Left lung (tissue), 10 donors: ENCODE data around the gene CCL1. TPM values are rescaled to one million over a fixed set of nuclear protein-coding genes. Genes with fewer than 3 reads are reported as not detected.

Experiments
- ATAC-seq: fragments of 200-7000 bp; cut with Tn5 transposase; one replicate; pipeline ENCODE4 v1.9.1; 2020; ENCODE audit warnings: moderate library complexity
- DNase-seq, 4 donors: peaks; one replicate each; pipeline ENCODE4 v3.0.0-alpha.2; 2013 to 2020
- H3K27ac ChIP-seq, 2 donors: fragments of 200-600 bp; sonication (generic) in 1 of 2; one replicate each; pipeline versions ENCODE4 v1.5.0 to v1.8.0; 2020 to 2021
- H3K27me3 ChIP-seq, 2 donors: fragments of 200-600 bp; sonication (generic) in 1 of 2; one replicate each; pipeline versions ENCODE4 v1.5.0 to v1.8.0; 2020 to 2021
- H3K36me3 ChIP-seq, 2 donors: fragments of 200-600 bp; sonication (generic) in 1 of 2; one replicate each; pipeline versions ENCODE4 v1.5.0 to v1.8.0; 2020 to 2021
- H3K4me1 ChIP-seq, 2 donors: fragments of 200-600 bp; one replicate each; pipeline ENCODE4 v1.8.0; 2021
- H3K4me3 ChIP-seq, 2 donors: fragments of 200-600 bp; sonication (generic) in 1 of 2; one replicate each; pipeline versions ENCODE4 v1.5.0 to v1.8.0; 2020 to 2021; ENCODE audit warnings: mild to moderate bottlenecking in 1 of 2
- H3K9me3 ChIP-seq, 2 donors: fragments of 200-600 bp; sonication (generic) in 1 of 2; one replicate each; pipeline versions ENCODE4 v1.5.0 to v1.8.0; 2020 to 2021
- intact Hi-C, 2 donors: fragments of 100-400 bp; cut with DNase I; formaldehyde crosslinking; loops; one replicate each; pipeline versions ENCODE4 v1.11.2 to v1.14.2; 2022
- polyA plus RNA-seq, 6 donors: library from polyadenylated mRNA; unstranded; fragments of 120-200 nt; gene quantifications; one replicate each; pipeline ENCODE4 v1.2.1, GENCODE V29; 2013; ENCODE audit not compliant: insufficient read length in 6 of 6
- total RNA-seq, 2 donors: library from RNA; stranded (reverse); fragmentation: NEBNext Ultra II Directional; extraction: Animal tissue kit (Norgen Biotek cat#: 25700); gene quantifications; one replicate each; pipeline ENCODE4 v1.2.1, GENCODE V29; 2021
- TF ChIP-seq, protein P1 (sequence below), 2 donors: fragments of 200-600 bp; sonication (generic) in 1 of 2; IDR thresholded peaks; one replicate each; pipeline versions ENCODE4 v1.5.0 to v1.8.0; 2021; ENCODE audit warnings: antibody characterized with exemption in 2 of 2
- donor health status: DM: no; HTN: yes; CAD: no.
- donor health status: DM: no; HTN: no; CAD: no.

CCL1 gene
- total and polyA plus RNA-seq, 8 donors = not detected

DNA sequence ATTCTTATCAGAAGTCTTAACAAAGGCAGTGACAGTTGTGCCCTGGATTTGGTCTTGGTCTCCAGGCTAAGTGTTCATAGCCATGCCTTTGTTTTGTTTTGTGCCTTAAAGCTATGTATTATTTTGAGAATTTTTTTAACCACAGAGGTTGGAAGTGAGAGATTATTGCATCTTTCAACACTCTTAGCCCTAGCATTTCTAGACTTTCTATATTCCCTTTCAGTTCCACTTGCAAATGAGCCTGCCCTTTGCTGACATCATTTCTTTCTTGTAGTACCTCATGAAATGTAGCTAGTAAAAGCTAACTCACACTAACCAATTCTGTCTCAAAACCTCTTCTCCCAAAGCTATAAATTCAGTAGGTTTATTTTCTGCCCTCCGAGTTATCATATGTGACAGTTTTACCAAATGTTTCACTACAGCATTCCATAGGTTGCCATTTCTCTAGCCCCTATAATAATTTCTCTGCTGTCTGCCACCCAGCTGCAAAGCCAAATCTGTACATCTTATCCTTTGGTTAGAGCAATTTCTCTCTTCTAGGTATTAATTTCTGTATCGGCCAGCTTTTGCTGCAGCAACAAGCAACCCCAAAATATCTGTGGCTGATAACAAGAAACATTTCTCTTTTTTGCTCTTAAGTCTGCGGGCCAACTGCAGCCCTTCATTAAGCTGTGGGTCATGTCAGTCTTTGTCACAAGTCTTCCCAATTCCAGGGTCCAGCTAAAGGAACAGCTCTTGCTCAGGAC lies 14.2 kb upstream of the CCL1 start:
- intact Hi-C loops = no loop called here
- TF ChIP-seq, protein P1, sequence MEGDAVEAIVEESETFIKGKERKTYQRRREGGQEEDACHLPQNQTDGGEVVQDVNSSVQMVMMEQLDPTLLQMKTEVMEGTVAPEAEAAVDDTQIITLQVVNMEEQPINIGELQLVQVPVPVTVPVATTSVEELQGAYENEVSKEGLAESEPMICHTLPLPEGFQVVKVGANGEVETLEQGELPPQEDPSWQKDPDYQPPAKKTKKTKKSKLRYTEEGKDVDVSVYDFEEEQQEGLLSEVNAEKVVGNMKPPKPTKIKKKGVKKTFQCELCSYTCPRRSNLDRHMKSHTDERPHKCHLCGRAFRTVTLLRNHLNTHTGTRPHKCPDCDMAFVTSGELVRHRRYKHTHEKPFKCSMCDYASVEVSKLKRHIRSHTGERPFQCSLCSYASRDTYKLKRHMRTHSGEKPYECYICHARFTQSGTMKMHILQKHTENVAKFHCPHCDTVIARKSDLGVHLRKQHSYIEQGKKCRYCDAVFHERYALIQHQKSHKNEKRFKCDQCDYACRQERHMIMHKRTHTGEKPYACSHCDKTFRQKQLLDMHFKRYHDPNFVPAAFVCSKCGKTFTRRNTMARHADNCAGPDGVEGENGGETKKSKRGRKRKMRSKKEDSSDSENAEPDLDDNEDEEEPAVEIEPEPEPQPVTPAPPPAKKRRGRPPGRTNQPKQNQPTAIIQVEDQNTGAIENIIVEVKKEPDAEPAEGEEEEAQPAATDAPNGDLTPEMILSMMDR (IDR thresholded peaks at IDR 0.05) = no peak
- H3K4me3 ChIP-seq = no peak overlapping the region
- H3K9me3 ChIP-seq = no peaks in the 10 kb centered on the region
- no peaks in the 10 kb centered on the region for H3K27me3 ChIP-seq
- H3K27ac ChIP-seq = no peak overlapping the region
- no peak for ATAC-seq
- H3K36me3 ChIP-seq = no peaks in the 10 kb centered on the region
- no peak for DNase-seq
- H3K4me1 ChIP-seq = peaks cover 0 to 11% of the 10 kb centered on the region in 2 donors

DNA sequence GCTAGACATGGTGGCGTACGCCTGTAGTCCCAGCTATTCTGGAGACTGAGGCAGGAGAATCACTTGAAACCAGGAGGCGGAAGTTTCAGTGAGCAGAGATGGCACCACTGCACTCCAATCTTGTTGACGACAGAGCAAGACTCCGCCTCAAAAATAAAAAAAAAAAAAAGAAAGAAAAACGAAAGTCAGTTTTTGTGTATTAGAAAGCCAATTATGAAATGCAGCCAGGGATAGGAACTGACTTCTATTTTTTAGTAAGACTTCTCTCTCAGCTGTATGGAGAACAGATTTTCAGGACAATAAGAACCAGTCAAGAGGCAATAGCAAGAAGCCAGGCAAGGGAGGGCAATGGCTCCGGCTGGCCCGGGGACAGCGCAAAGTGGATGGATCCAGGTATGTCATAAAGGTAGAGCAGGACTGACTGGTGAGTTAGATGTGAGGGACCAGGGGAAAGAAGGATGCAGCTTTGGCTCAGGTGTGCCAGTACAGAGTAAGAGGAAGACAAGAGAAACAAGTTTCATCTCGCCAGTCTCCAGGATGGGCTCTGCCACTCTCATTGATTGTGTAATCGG lies 12.5 kb upstream of the CCL1 start:
- intact Hi-C loops = no loop called here
- no peaks in the 10 kb centered on the region for H3K27me3 ChIP-seq
- no peak overlapping the region for H3K4me3 ChIP-seq
- H3K27ac ChIP-seq = no peak overlapping the region
- peaks cover 0 to 19% of the 10 kb centered on the region in 2 donors for H3K4me1 ChIP-seq
- no peaks in the 10 kb centered on the region for H3K9me3 ChIP-seq
- TF ChIP-seq, protein P1 (IDR thresholded peaks at IDR 0.05) = no peak
- DNase-seq (no peak), ATAC-seq (no peak)
- H3K36me3 ChIP-seq = no peaks in the 10 kb centered on the region

DNA sequence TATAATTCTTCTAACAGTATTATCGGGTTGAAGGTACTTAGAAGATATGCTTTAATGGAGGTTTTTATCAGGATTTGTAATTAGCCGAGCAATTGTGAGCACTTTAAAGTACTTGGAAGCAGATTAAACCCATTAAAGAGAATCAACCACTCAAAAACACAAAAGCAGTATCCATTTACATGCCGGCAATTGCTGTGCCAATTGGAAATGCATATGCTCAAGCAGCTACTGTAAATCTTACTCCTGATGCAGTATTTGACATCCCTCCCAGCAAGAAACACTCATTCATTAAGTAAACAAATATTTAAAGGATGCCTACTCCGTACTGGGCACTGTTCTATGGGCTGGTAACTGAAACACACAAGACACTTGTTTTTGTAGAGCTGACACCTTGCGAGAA lies 11.4 kb upstream of the CCL1 start:
- TF ChIP-seq, protein P1 (IDR thresholded peaks at IDR 0.05) = no peak
- ATAC-seq (no peak), DNase-seq (no peak)
- Histone ChIP-seq H3K27ac (no peak overlapping the region), H3K9me3 (no peaks in the 10 kb centered on the region), H3K36me3 (no peaks in the 10 kb centered on the region), H3K4me1 (peaks cover 0 to 22% of the 10 kb centered on the region in 2 donors), H3K4me3 (no peak overlapping the region), H3K27me3 (no peaks in the 10 kb centered on the region)
- intact Hi-C loops = no loop called here

DNA sequence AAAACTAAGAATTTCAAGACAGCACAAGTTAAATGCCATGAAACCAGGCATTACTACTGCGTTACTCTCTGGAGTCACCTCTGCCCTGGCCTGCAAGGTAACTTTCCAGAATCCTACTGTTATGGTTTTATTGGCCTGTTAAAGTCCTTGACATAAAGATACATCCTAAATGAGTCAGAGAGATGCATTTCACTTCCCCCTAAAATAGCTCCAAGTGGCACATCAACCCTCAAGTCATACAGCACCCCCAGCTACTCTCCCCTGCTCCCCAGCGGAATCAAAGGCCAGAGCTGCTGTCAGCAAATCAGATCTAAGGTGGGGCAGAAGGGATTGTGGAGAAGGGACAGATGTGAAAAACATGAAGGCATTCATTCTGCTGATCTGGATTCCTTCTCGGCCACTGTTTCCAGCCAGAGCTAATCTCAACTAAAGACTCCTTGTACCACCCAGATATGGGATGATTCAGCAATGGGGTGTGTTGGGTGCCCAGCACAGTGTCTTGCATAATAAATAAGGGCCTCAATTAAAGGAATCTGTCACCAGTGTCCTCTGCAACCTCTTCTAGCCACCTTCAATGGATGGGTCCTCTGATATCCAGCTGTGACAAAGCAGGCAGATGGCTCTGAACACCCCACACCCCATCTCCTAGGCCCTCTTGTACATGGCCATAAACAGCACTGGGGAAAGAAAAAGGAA lies 8.5 kb upstream of the CCL1 start:
- DNase-seq (no peak), ATAC-seq (no peak)
- TF ChIP-seq, protein P1 (IDR thresholded peaks at IDR 0.05) = no peak
- intact Hi-C loops = no loop called here
- H3K36me3 ChIP-seq = no peaks in the 10 kb centered on the region
- H3K9me3 ChIP-seq = no peaks in the 10 kb centered on the region
- no peak overlapping the region for H3K4me3 ChIP-seq
- no peak overlapping the region for H3K27ac ChIP-seq
- no peaks in the 10 kb centered on the region for H3K27me3 ChIP-seq
- peaks cover 0 to 41% of the 10 kb centered on the region in 2 donors for H3K4me1 ChIP-seq

DNA sequence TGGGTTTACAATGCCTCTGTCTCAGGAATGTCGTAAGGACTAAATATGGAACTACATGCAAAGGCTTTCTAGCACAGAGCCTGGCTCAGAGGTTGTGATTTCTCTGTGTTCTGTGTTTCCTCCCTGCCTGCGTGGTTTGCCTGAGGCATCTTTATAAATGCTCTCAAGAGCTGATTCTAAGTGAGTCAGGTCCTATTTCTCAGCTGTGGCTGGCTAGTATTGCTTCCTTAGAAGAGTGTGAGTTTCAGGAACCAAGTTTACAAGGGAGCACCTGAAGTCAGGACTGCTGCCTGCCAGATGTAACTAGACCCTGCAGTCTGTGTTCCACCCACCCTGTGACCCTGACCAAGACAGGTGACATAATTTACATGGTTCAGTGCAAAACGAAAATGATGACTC lies 8.0 kb upstream of the CCL1 start:
- Histone ChIP-seq H3K4me3 (no peak overlapping the region), H3K9me3 (no peaks in the 10 kb centered on the region), H3K36me3 (no peaks in the 10 kb centered on the region), H3K27ac (no peak overlapping the region), H3K4me1 (peaks cover 0 to 43% of the 10 kb centered on the region in 2 donors), H3K27me3 (no peaks in the 10 kb centered on the region)
- intact Hi-C loops = no loop called here
- no peak for DNase-seq
- TF ChIP-seq, protein P1 (IDR thresholded peaks at IDR 0.05) = no peak
- no peak for ATAC-seq
